HG03571 (cell line): ENCODE results near the gene C1orf53.

Source experiments
- ATAC-seq: cut with Tn5 transposase; IDR thresholded peaks from one replicate; pipeline ENCODE4 v1.9.1; 2021; ENCODE audit not compliant: unreplicated experiment

C1orf53 gene

GRCh38 chr1:197954718-197955418, 52.4 kb downstream of the C1orf53 start:
- ATAC-seq = no peak

DNA sequence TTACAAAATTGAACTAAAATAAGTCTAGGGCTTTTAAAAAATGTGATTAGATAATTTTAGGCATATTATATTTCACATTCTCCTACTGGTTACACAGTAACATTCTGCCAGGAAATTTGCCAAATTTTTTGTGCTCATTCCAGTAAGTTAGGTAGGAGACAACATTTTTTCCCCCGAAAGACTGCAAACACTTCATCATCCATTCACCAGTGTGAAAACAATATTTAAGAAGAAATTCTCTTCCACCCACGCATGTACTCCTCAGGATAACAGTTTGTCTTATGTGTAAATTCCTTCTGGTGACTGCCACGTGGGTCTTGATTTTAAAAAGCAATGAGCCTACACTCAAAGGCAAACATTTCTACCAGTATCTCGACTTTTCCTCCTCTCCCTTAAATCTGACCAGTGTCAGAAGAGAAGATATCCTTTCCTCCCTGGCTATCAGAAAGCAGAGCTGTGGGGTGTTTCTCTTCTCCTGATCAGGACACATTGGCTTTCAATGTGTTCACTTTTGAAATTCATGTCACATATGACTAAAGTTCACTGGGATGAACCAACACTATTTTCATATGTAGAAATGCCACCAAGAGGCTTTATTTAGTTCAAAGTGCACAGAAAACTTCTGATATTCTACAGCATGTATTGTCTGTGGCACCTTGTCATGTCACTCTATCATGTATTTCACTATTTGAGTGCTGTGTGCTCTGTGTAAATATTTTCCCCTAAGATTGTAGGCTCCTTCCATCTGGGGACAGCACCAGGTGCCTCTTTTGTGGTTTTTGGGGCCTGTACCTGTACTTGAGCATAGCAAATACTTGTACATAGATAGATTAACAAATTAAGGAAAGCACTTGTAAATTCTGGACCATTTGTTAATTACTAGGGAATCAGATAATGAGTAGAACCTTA, 53.3 kb downstream of the C1orf53 start:
- ATAC-seq = no peak
